ENCODE measurements around the gene KSR2.

KSR2 gene

DNA sequence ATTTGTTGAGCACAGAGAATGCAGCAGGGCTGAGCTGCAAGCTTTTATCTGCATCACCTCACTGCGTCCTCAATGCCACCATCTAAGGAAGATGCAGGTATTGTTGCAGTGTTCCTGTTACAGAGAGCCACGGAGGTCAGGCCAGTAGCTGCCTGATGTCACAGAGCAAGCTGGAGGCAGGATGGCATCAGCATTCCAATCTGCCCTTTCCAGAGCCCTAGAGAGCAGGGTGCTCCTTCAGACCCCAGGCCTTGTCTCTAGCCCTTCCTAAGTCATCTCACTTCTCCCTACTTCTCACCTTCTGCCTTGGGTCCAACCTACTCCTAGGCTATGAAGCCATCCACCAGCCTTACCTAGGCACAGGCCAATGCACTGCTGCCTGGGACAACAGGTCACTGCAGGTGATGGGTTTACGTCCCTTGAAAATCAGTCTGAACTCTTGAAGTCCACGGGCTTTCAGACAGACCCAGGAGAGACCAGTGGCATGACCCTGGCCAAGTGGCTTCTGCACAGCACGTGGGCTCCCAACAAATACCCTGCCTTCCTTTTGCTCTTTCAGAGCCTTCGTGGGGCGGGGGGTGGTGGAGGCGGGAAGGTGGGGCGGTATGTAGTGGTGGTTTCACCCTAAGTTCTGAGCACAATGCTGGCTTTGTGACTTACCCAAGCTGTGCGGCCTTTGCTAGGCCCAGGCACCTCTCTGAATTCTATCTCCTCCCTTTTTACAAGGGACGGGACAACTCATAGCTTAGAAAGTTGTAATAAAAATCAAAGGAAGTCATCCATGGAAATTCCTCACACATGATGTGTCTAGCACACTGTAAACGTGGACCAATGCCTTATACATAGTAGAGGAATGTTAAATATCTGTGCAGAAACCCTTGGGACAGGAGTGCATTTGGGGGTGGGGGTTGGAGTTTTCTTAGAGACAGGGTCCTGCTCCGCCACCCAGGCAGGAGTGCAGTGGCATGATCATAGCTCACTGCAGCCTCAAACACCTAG is 136.0 kb downstream of the KSR2 start:
- no peak overlapping the region for H3K4me3 ChIP-seq (replicated peaks; ENCODE audit: low read depth, low read length)
- no peak for DNase-seq (ENCODE audit: extremely low read depth, low read depth)
- TF ChIP-seq, protein P1, sequence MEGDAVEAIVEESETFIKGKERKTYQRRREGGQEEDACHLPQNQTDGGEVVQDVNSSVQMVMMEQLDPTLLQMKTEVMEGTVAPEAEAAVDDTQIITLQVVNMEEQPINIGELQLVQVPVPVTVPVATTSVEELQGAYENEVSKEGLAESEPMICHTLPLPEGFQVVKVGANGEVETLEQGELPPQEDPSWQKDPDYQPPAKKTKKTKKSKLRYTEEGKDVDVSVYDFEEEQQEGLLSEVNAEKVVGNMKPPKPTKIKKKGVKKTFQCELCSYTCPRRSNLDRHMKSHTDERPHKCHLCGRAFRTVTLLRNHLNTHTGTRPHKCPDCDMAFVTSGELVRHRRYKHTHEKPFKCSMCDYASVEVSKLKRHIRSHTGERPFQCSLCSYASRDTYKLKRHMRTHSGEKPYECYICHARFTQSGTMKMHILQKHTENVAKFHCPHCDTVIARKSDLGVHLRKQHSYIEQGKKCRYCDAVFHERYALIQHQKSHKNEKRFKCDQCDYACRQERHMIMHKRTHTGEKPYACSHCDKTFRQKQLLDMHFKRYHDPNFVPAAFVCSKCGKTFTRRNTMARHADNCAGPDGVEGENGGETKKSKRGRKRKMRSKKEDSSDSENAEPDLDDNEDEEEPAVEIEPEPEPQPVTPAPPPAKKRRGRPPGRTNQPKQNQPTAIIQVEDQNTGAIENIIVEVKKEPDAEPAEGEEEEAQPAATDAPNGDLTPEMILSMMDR (IDR thresholded peaks at IDR 0.05; ENCODE audit: low read depth, low read length, missing control alignments), result no peak

GRCh38 chr12:117830471-117830870 is 138.3 kb downstream of the KSR2 start:
- no peak for DNase-seq (ENCODE audit: extremely low read depth, low read depth)
- TF ChIP-seq, protein P1 (IDR thresholded peaks at IDR 0.05; ENCODE audit: low read depth, low read length, missing control alignments), result no peak
- no peak overlapping the region for H3K4me3 ChIP-seq (replicated peaks; ENCODE audit: low read depth, low read length)

DNA sequence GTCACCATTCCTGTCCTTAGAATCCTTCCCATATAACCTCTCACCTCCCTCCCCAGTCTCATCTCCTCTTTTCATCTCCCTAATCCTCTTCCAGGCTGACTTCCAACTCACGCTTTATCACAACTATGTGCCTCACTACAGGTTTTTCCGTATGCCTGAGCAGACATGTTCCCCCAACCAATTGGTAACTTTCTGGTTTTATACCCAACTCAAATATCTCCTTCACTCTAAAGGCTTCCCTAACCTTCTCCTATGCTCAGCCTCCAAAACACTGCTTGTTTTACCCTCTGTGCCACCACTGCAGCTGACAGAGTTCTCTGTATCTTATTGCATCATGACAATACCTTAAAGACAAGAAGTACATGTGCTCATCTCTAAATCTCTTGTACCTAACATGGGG is 139.7 kb downstream of the KSR2 start:
- TF ChIP-seq, protein P1 (IDR thresholded peaks at IDR 0.05; ENCODE audit: low read depth, low read length, missing control alignments), result no peak
- DNase-seq (ENCODE audit: extremely low read depth, low read depth), result no peak
- H3K4me3 ChIP-seq (replicated peaks; ENCODE audit: low read depth, low read length), result no peak overlapping the region

- DNase-seq (ENCODE audit: extremely low read depth, low read depth), result no peak
- TF ChIP-seq, protein P1 (IDR thresholded peaks at IDR 0.05; ENCODE audit: low read depth, low read length, missing control alignments), result no peak
These were observed 141.1 kb downstream of the KSR2 start for GRCh38 chr12:117827660-117828059.

DNA sequence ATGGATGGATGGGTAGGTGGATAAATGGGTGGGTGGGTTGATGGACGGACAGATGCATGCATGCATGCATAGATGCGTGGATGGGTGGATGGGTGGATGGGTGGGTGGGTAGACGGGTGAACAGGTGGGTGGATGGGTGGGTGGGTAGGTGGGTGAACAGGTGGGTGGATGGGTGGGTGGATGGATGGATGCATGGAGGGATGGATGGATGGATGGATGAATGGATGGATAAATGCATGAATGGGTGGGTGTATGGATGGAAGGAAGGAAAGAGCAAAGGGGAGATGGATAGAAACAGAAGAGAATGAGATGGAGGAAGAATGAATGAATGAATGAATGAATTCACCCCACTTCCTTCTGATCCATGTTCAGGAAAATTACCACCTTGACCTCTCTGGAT is 143.0 kb downstream of the KSR2 start:
- H3K4me3 ChIP-seq (replicated peaks; ENCODE audit: low read depth, low read length), result no peak overlapping the region
- TF ChIP-seq, protein P1 (IDR thresholded peaks at IDR 0.05; ENCODE audit: low read depth, low read length, missing control alignments), result no peak
- no peak for DNase-seq (ENCODE audit: extremely low read depth, low read depth)

More at GRCh38 chr12:117827660-117828059, 141.1 kb downstream of the KSR2 start:
- no peak overlapping the region for H3K4me3 ChIP-seq (replicated peaks; ENCODE audit: low read depth, low read length)

- TF ChIP-seq, protein P1 (IDR thresholded peaks at IDR 0.05; ENCODE audit: low read depth, low read length, missing control alignments), result no peak
- H3K4me3 ChIP-seq (replicated peaks; ENCODE audit: low read depth, low read length), result no peak overlapping the region
- DNase-seq (ENCODE audit: extremely low read depth, low read depth), result no peak
These were observed 147.2 kb downstream of the KSR2 start for GRCh38 chr12:117821480-117822175.

All from HFF-Myc (cell line).